ENCODE data around the gene ABI1.
"Not testable (repeated sequence)": the region's sequence is repeated elsewhere in the genome, so short reads cannot be mapped to it uniquely, and the experiment has no call there.

Gene ABI1

DNA sequence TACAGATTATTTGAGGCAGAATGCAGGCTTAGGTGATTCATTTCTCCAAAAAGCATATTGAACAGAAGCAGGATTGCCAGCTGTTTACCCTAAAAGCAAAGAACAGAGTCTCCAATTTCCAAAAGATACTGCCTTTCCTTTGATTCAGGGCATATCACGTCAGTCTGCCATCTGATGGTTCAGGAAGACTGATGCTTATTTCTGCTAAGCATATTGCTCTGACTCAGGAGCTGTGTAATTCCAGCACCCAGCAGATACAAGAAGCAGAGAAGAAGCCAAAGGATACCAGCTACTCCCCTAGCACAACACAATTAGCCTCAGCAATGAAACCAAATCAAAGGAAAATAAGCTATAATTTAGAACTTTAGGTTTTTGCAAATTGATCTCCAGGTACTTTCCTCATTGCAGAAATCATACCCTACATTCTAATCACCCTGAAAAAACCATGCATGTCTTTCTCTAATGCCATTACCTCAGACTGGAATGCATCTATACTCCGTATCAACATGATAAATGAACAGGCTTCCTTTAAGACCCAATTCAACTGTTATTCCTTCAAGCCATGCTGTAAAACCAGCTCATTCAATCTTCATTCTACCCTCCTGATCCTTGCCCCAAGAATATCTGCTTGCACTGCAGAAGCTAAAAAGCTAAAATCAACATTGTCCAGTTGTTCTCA lies 55.1 kb downstream of the ABI1 start:
- DNase-seq (ENCODE audit: extremely low read depth in 1 of 2, low read depth in 1 of 2), result no peak

DNA sequence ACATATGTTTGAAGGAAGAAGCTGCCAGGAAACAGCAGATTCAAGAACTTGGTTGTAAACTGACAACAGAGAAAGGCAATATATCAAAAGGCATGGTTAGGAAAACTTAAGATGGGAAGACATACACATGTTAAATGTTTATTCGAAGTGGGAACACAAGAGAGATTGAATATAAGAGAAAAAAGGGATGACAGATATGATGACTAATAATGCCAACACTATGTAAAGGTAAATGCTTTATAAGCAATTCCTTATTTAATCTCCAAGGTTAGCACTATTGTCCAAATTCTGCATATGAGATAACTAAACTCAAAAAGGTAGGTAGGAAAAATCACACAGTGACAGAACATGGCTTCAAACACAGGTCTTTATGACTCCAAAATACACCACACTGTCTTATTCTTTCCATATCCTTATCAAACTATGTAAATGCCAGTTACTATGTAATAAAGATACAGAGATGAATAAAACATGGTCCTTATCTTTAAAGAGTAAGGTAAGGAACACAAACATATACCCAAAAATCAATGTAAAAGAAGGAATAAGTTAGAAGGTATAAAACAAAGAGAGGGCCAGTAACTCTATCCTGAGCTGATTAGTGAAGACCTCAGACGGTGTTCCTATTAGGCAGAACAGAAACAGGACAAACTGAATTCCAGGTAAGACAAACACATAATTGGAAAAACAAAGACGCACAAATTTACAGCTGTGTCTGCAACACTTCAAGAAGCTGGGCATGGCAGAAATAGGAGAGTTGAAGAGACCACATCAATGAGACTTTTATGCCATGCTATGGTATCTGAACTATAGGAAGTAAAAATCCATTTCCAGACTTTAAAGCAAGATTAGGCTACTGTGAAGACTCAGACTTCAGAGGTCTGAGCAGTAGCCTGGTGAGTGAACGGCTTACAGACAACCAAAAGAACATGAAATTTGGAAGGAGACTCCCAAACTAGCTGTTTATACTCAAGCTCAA lies 56.1 kb downstream of the ABI1 start:
- DNase-seq (ENCODE audit: extremely low read depth in 1 of 2, low read depth in 1 of 2), result no peak

DNA sequence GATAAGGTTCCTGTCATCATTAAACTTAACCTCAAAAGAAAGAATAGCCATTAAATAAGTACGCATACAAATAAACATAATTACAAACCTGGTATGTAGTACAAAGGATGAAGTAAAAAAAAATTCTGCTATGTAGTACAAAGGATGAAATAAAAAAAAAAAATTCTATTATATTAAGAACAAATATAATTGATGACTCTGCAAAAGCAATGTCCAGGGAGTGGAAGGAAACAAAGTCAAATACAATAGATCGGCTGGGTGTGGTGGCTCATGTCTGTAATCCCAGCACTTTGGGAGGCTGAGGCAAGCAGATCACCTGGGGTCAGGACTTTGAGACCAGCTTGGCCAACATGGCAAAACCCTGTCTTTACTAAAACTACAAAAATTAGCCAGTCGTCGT lies 56.9 kb downstream of the ABI1 start:
- no peak for DNase-seq (ENCODE audit: extremely low read depth in 1 of 2, low read depth in 1 of 2)

DNA sequence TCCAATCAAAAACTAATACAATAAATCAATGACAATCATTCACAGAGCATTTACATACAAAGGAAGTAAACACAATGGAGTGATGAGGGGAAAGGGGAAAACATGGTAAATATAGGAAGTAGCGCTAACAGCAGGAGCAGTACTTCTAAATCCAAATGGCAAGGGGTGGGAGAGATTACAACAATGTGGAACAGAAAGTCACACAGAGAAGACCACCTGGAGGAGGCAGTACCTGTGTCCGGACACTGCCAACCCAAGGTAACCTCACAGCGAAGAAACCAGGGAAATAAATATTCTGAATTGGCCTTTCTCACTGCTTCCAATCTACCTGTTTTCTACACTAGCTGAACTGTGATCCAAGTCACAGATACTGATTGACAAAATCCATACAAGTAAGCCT lies 58.2 kb downstream of the ABI1 start:
- no peak for DNase-seq (ENCODE audit: extremely low read depth in 1 of 2, low read depth in 1 of 2)

DNA sequence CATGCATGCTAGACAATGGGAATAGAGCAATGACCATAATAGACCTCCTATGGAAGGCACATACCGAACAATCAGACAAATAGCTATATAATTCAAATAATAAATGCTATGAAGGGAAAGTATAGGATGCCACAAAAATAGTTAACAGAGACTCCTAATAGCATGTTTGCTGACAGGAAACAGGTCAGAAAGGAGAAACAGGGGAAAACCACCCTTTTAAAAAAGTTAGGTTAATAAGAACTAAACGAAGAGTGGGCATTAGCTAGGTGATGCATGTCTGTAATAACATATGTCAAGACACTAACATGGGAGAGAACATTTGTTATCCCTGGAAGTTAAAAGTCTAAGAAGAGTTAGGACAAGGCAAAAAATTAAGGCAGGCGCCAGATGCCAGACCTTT lies 58.9 kb downstream of the ABI1 start:
- no peak for DNase-seq (ENCODE audit: extremely low read depth in 1 of 2, low read depth in 1 of 2)

DNA sequence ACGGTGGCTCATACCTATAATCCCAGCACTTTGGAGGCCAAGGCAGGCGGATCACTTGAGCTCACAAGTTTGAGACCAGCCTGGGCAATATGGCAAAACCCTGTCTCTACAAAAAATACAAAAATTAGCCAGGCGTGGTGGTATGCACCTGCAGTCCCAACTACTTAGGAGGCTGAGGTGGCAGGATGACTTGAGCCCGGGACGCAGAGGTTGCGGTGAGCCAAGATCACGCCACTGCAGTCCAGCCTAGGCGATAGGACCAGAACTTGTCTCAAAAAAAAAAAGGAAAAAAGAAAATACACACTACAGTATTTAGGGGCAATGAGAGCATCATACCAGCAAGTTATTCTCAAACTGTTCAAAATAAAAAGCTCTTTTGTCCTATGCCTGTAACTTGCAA lies 59.5 kb downstream of the ABI1 start:
- DNase-seq (ENCODE audit: extremely low read depth in 1 of 2, low read depth in 1 of 2), result no peak

DNA sequence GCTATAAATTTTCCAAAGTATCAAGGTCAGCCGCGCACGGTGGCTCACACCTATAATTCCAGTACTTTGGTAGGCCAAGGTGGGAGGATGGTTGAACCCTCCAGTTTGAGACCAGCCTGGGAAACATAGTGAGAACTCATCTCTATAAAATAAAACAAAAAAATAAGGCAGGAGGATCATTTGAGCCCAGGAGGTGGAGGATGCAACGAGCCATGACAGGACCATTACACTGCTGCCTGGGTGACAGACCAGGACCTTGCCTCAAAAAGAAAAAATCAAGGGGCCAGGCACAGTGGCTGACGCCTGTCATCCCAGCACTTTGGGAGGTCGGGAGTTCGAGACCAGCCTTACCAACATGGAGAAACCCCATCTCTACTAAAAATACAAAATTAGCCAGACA lies 60.3 kb downstream of the ABI1 start:
- no peak for DNase-seq (ENCODE audit: extremely low read depth in 1 of 2, low read depth in 1 of 2)

DNA sequence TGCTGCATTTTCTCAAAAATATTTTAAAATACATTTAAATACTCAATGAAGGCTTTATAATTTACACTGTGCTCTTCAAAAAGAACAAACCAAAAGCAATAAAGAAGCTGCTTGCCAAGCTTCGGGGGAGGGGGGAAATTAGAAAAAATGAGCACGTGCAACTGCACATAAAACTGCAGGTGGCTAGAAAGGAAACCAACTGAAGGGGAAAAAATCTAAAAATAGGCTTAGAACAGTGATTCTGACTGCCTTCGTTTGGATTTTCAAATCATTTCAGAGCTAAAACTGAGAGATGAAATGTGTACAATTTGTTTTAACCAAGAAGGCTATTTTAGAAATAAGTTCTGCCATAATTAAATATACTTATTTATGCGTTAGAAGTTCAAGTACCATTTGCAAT lies 61.4 kb downstream of the ABI1 start:
- DNase-seq (ENCODE audit: extremely low read depth in 1 of 2, low read depth in 1 of 2), result no peak

DNA sequence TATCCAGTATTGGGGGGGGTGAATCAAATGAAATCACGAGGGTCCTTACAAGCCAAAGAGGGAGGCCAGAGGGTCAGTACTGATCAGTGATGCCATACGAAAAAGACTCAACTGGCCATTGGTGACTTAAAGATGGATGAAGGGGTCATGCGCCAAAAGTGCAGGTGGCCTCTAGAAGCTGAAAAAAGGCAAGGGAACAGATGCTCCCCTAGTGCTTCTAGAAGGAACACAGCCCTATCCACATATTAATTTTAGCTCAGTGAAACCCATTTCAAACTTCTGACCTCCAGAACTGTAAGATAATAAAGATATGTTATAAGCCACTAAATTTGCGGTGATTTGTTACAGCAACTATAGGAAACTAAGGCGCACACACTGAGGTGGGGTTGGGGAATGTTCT lies 62.5 kb downstream of the ABI1 start:
- no peak for DNase-seq (ENCODE audit: extremely low read depth in 1 of 2, low read depth in 1 of 2)

DNA sequence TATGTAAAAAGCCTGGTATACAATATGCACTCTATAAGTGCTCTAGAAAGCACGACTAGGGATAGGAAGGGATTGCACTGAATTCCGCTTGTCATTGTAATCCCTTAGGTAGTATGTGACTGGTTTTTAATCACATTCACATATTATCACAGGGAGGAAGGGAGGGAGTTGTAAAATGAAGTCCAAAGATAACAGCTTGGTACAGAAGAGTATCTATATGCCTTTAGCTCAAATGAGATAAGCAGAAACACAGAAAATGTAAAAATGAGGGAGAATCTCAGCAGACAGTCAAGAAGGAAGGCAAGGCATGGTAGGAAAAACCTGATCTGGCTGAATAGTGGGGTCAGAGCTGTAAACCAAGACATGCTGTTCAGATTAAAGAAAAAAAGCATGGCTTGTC lies 63.4 kb downstream of the ABI1 start:
- DNase-seq (ENCODE audit: extremely low read depth in 1 of 2, low read depth in 1 of 2), result no peak

DNA sequence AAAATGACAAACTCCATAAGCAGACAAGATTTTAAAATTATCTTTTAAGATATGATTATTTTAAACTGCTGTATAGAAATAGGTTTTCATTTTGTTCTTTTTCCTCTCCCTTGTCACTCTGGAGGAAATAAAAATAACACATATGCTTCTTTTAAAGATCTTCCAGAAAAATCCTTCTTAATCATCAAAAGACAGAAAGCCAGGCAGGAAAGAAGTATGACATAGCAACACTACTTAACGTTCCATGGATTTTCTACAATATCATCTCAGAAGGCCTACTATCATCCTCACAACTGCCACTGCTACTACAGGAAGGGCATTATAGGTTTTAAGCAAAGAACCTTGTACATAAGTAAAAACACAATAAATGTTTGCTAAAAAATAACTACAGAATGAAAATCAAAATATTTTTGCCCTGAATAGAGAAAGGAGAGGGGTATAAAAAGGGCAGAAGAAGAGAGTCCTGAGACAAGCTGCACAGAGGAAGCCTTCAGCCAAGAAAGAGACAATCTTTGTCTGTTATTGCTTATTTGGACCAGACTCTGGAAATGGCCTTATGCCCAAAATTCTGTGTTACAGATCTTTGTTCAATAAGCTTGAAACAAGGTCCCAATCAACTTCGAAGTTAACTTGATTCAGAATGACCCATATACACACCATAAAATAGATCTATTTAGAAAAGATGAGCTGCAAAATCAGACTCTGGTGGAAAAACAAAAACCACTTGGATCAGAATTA lies 67.8 kb downstream of the ABI1 start:
- no peak for DNase-seq (ENCODE audit: extremely low read depth in 1 of 2, low read depth in 1 of 2)

DNA sequence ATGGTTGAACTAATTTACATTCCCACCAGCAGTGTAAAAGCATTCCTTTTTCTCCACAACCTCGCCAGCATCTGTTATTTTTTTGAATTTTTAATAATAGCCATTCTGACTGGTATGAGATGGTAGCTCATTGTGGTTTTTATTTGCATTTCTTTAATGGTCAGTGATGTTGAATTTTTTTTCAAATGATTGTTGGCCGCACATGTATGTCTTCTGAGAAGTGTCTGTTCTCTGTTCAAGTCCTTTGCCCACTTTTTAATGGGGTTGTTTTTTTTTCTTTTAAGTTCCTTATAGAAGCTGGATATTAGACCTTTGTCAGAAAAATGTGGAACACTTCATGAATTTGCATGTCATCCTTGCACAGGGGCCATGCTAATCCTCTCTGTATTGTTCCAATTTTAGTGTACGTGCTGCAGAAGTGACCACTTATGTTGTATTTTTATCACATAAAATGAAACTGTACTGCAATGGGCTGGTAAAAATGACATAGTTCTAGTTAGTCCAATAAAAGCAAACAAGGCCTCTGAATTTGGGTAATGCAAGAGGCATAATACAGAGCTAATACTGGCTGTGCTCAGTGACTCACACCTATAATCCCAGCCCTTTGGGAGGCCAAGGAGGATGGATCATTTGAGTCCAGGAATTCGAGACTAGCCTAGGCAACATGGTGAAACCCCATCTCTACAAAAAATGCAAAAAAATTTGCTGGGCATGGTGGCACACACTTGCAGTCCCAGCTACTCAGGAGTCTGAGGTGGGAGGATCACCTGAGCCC lies 70.3 kb downstream of the ABI1 start:
- no peak for DNase-seq (ENCODE audit: extremely low read depth in 1 of 2, low read depth in 1 of 2)

DNA sequence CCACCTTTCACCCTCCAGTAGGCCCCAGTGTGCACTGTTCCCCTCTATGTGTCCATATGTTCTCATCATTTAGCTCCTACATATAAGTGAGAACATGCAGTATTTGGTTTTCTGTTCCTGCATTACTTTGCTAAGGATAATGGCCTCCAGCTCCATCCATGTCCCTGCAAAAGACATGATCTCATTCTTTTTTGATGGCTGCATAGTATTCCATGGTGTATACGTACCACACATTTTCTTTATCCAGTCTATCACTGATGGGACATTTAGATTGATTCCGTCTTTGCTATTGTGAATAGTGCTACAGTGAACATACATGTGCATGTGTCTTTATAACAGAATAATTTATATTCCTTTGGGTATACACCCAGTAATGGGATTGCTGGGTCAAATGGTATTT lies 71.0 kb downstream of the ABI1 start:
- DNase-seq (ENCODE audit: extremely low read depth in 1 of 2, low read depth in 1 of 2), result not testable (repeated sequence)

DNA sequence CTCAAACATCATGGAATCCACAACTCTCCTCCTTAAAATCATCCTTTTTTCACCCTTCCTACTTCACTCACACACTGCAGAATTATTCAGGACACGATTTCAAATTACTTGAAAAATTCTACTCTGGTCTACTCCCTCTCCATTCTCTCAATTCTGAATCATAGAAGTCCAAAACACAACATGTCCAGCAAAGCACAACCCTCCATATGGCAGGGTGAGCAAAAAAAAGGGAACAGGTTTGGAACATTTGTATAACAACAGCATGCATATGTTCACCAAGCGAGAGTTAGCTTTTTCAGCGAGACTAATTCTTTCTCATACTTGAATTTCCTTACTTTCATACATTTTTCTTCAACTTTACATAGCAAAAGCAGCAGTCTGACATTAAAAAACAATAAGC lies 73.4 kb downstream of the ABI1 start:
- DNase-seq (ENCODE audit: extremely low read depth in 1 of 2, low read depth in 1 of 2), result no peak

DNA sequence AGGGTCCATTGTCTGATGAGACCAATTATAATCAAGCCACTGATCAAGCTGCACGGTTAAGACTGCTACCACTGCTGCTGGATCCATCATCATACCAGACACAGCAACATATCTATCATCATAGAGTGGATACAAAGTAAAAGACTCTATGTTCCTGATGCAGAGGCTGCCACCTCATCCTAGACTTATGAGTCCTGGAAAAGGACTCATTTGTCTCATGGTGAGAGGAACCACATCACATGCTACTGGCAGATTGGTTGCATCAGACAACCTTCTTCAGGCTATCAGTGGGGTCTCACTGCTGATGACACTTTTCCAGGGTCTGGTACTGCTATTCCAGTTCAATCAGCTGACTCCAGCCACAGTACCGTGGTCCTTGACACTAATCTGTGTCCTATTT lies 79.0 kb downstream of the ABI1 start:
- no peak for DNase-seq (ENCODE audit: extremely low read depth in 1 of 2, low read depth in 1 of 2)

DNA sequence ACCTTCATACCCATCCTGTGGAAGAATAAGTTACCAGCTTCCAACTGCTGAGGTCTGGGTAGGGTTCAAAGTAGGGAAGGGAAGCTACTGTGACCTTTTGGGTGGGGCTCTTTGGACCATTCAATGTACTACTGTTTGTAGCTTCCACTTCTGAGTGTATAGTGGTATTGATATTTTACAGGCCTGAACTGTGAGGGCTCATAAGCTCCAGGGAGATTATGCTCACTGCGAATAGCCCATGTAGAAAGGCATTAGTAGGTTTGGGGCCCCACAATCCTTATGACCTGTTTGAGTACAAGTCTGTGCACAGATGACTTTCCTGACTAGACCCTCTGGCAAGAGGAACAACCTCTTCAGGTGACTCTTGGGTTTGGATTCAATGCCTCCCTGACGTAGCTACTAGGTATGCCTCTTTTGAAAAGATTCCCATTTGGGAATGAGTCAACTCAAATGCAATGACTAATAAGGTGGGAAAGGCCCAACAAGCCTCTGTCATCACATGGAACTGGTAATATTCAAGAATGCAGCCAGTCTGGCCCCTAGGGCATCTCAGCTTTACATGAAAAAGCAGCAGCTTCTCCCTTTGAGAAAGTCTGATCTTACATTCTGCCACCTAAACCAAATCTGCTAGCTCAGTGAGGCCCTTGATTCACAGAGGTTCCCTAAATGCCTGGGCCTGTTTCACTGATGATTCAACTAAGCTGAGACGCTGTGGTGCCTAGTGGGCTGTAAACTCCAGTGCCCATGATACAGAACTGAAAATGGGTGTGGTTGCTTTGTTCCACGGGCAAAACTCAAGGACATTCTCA lies 79.8 kb downstream of the ABI1 start:
- no peak for DNase-seq (ENCODE audit: extremely low read depth in 1 of 2, low read depth in 1 of 2)

DNA sequence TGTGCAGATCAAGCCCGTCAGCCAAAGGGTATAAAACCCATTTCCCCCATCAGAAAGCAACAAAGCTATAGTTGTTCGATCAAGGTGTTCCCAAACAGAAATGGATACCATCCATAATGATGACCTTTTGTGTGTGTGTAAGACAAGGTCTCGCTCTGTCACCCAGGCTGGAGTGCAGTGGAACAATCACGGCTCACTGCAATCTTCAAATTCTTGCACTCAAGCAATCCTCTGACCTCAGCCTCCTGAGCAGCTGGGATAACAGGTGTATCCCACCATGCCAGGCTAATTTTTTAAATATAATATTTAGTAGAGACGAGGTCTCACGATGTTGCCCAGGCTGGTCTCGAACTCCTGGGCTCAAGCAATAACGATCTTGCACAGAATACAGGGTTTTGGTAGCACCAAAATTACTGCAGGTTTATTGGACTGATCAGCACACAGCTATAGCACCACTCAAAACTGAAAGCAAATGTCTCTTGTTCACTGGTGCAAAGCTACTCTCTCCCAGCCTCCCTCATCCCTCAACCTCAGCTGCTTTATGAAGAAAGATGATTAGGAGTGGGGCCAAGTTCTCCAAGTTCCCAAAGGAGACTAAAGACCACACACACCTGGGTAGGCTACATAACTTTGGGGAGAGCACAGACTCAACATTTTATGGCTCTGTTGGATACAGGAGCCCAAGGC lies 80.5 kb downstream of the ABI1 start:
- no peak for DNase-seq (ENCODE audit: extremely low read depth in 1 of 2, low read depth in 1 of 2)

DNA sequence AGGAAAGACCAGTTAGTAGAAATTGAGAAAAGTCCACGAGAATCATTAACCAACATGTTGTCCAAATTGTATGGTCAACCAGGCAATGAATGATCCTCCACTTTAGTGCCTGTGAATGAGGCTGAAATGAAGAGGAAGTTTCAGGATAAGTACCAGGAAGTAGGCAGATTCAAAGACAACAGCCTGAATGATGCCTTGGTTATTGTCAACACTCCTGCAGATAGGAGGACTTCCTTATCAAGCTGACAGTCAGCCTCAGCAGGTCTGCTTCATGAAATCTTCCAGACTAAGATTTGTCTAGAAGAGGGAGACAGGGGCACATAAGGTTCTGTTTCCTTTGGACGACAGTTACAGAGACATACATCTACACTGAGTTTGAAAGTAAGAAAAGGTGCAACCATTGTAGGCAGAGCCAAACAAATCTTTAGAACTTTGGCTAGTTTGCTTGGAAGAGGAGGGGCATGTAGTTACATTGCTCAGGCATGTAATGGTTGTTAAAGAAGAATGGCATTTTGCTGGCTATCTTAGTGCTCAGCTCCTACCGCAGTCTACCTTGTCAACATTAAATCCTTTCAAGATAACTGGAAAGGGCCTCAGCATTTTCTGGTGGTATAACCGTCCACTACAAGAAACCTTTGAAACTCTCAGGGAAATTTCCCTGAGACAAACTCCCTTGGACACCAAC lies 81.4 kb downstream of the ABI1 start:
- DNase-seq (ENCODE audit: extremely low read depth in 1 of 2, low read depth in 1 of 2), result no peak

DNA sequence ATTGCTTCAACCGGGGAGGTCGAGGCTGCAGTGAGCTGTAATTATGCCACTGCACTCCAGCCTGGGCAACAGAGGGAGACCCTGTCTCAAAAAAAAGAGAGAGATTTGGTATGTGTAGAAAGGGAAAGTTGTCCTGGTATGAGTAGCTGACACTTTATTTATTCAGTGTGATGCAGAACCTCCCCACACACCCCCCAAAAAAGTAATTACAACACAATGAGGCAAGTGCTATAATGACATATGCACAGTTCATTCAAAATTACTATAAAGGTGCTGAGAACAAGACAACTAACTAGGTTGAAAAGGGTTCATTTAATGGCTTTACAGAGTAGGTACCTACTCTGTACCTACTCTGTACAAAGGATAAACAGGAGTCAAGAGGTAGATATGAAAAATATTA lies 83.1 kb downstream of the ABI1 start:
- no peak for DNase-seq (ENCODE audit: extremely low read depth in 1 of 2, low read depth in 1 of 2)
